NB4 (cell line): ENCODE results near the gene CLDN11.

Experiments used
- DNase-seq: peaks from one replicate; pipeline ENCODE4 v3.0.0; 2010; ENCODE audit warnings: low read depth
- H3K4me3 ChIP-seq: one replicate; pipeline ENCODE4 v1.5.1; 2011; ENCODE audit warnings: mild to moderate bottlenecking, low read depth, low read length, moderate library complexity
- CTCF ChIP-seq: IDR thresholded peaks from one replicate; pipeline ENCODE4 v1.5.1; 2012; ENCODE audit warnings: low read depth, low read length
- MAX ChIP-seq: IDR thresholded peaks from 2 replicates; pipeline ENCODE4 v1.6.1; 2011; ENCODE audit warnings: low read depth, low read length
- MYC ChIP-seq: IDR thresholded peaks from 2 replicates; pipeline ENCODE4 v1.6.1; 2011; ENCODE audit warnings: low read depth, low read length
- POLR2A ChIP-seq: IDR thresholded peaks from 2 replicates; pipeline ENCODE4 v1.6.1; 2011; ENCODE audit warnings: mild to moderate bottlenecking; ENCODE audit not compliant: insufficient read length; ENCODE audit errors: extremely low read depth

The CLDN11 gene

GRCh38 chr3:170431054-170431453 is 12.4 kb downstream of the CLDN11 start:
- DNase-seq: no peak
- H3K4me3 ChIP-seq: no peak overlapping the region
- no peak for TF ChIP-seq MYC

GRCh38 chr3:170432416-170432815 is 13.7 kb downstream of the CLDN11 start:
- H3K4me3 ChIP-seq: no peak overlapping the region
- no peak for DNase-seq
- TF ChIP-seq POLR2A (no peak), MYC (no peak), MAX (no peak), CTCF (no peak)

- DNase-seq: no peak
- TF ChIP-seq CTCF (no peak), MAX (no peak), MYC (no peak), POLR2A (no peak)
- H3K4me3 ChIP-seq: no peak overlapping the region
These were observed 18.0 kb downstream of the CLDN11 start for GRCh38 chr3:170436697-170437096.

GRCh38 chr3:170437176-170437575 is 18.5 kb downstream of the CLDN11 start:
- DNase-seq: no peak
- TF ChIP-seq MYC (no peak), MAX (no peak), CTCF (no peak), POLR2A (no peak)

GRCh38 chr3:170437696-170438407 is 19.2 kb downstream of the CLDN11 start:
- no peak for DNase-seq
- TF ChIP-seq POLR2A (no peak), CTCF (no peak), MAX (no peak), MYC (no peak)
- no peak overlapping the region for H3K4me3 ChIP-seq

More at GRCh38 chr3:170437176-170437575, 18.5 kb downstream of the CLDN11 start:
- H3K4me3 ChIP-seq: no peak overlapping the region

GRCh38 chr3:170438836-170439235 is 20.2 kb downstream of the CLDN11 start:
- H3K4me3 ChIP-seq: no peak overlapping the region
- TF ChIP-seq MAX: no peak
- no peak for TF ChIP-seq MYC
- TF ChIP-seq POLR2A: no peak
- TF ChIP-seq CTCF: no peak
- DNase-seq: no peak
